ENCODE data around the gene SLC25A42.

The SLC25A42 gene

GRCh38 chr19:19059018-19059836 is 4.6 kb upstream of the SLC25A42 start:
- no peak for DNase-seq (ENCODE audit: low read depth in 1 of 2, low spot score in 1 of 2)
- TF ChIP-seq, protein P1, sequence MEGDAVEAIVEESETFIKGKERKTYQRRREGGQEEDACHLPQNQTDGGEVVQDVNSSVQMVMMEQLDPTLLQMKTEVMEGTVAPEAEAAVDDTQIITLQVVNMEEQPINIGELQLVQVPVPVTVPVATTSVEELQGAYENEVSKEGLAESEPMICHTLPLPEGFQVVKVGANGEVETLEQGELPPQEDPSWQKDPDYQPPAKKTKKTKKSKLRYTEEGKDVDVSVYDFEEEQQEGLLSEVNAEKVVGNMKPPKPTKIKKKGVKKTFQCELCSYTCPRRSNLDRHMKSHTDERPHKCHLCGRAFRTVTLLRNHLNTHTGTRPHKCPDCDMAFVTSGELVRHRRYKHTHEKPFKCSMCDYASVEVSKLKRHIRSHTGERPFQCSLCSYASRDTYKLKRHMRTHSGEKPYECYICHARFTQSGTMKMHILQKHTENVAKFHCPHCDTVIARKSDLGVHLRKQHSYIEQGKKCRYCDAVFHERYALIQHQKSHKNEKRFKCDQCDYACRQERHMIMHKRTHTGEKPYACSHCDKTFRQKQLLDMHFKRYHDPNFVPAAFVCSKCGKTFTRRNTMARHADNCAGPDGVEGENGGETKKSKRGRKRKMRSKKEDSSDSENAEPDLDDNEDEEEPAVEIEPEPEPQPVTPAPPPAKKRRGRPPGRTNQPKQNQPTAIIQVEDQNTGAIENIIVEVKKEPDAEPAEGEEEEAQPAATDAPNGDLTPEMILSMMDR (IDR thresholded peaks at IDR 0.05; ENCODE audit: insufficient read depth, low read length): no peak
- TF ChIP-seq REST (IDR thresholded peaks at IDR 0.05; ENCODE audit: insufficient replicate concordance, low read depth) (no peak), GABPA (IDR thresholded peaks at IDR 0.05; ENCODE audit: low read depth) (no peak), SPI1 (IDR thresholded peaks at IDR 0.05; ENCODE audit: borderline replicate concordance, low read depth) (no peak), POLR2AphosphoS5 (IDR thresholded peaks at IDR 0.05; ENCODE audit: low read depth) (no peak)
- no peak overlapping the region for H3K27ac ChIP-seq (replicated peaks)
- no peaks in the 10 kb centered on the region for H3K27me3 ChIP-seq (ENCODE audit: insufficient read depth, poor library complexity, severe bottlenecking)
- no peak overlapping the region for H3K4me3 ChIP-seq (replicated peaks; ENCODE audit: insufficient read depth, low read length)

- no peaks in the 10 kb centered on the region for H3K27me3 ChIP-seq (ENCODE audit: insufficient read depth, poor library complexity, severe bottlenecking)
- DNase-seq (ENCODE audit: low read depth in 1 of 2, low spot score in 1 of 2): no peak
- no peak overlapping the region for H3K27ac ChIP-seq (replicated peaks)
- no peak for TF ChIP-seq POLR2AphosphoS5 (IDR thresholded peaks at IDR 0.05; ENCODE audit: low read depth)
- TF ChIP-seq SPI1 (IDR thresholded peaks at IDR 0.05; ENCODE audit: borderline replicate concordance, low read depth): no peak
- no peak for TF ChIP-seq REST (IDR thresholded peaks at IDR 0.05; ENCODE audit: insufficient replicate concordance, low read depth)
- TF ChIP-seq GABPA (IDR thresholded peaks at IDR 0.05; ENCODE audit: low read depth): no peak
- TF ChIP-seq, protein P1 (IDR thresholded peaks at IDR 0.05; ENCODE audit: insufficient read depth, low read length): no peak
- H3K4me3 ChIP-seq (replicated peaks; ENCODE audit: insufficient read depth, low read length): no peak overlapping the region
These were observed 3.8 kb upstream of the SLC25A42 start for GRCh38 chr19:19059837-19060611.

DNA sequence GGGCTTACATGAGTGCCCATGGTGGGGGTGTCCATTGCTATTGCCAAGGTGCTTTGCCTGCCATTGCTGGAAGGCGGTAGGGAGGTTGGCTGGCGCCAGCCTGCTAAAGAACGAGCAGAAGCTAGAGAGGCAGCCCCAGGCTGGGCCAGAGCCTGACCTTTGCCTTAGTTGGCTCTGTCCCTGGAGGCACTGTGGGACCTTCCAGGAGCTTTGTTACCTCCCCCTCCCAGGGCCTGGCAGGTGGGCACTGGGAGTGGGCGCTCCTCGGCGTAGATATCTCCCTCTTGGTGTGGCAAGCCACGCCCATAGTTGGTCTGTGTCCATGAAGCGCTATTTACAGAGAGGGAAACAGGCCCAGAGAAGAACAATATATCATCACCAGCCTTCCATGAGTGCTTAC is 2.3 kb upstream of the SLC25A42 start:
- Histone ChIP-seq H3K4me3 (replicated peaks; ENCODE audit: insufficient read depth, low read length) (no peak overlapping the region), H3K27ac (replicated peaks) (no peak overlapping the region), H3K27me3 (ENCODE audit: insufficient read depth, poor library complexity, severe bottlenecking) (no peaks in the 10 kb centered on the region)
- no peak for TF ChIP-seq REST (IDR thresholded peaks at IDR 0.05; ENCODE audit: insufficient replicate concordance, low read depth)
- TF ChIP-seq POLR2AphosphoS5 (IDR thresholded peaks at IDR 0.05; ENCODE audit: low read depth): no peak
- no peak for TF ChIP-seq SPI1 (IDR thresholded peaks at IDR 0.05; ENCODE audit: borderline replicate concordance, low read depth)
- no peak for DNase-seq (ENCODE audit: low read depth in 1 of 2, low spot score in 1 of 2)

Measured in HL-60 (cell line).